Fibroblast of mammary gland (primary cell): ENCODE data around the gene DDX47.
"Not testable (repeated sequence)": the region's sequence is repeated elsewhere in the genome, so short reads cannot be mapped to it uniquely, and the experiment has no call there.

Experiments used
- DNase-seq: peaks from one replicate; pipeline ENCODE4 v3.0.0-alpha.2; 2010; ENCODE audit warnings: low read depth
- H3K4me3 ChIP-seq: 2 replicates; pipeline ENCODE4 v1.5.1; 2011; ENCODE audit warnings: low read depth, mild to moderate bottlenecking, low read length, moderate library complexity; ENCODE audit not compliant: control insufficient read depth
- TF ChIP-seq, protein P1 (sequence below): conservative IDR thresholded peaks from 2 replicates; pipeline ENCODE4 v1.5.1; 2011; ENCODE audit warnings: low read depth, low read length, inconsistent platforms; ENCODE audit not compliant: control insufficient read depth, insufficient read depth

The DDX47 gene

DNA sequence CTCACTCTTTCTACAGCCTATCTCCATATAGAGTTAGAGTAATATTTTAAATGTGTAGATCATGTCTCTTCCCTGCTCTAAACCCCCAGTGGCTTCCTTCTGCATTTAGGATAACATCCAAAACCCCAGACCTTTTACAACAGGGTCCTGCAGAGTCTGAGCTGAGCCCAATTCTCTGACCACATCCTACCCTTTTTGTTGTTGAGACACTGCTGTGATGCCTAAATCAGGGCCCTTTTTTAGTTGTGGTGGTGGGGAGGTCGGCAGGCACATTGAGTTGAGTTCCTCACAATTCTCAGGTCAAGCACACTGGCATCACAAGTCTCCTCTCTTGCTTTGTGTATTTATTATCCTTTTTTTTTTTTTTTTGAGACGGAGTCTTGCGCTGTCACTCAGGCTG, 1.8 kb upstream of the DDX47 start:
- H3K4me3 ChIP-seq, result no peak overlapping the region
- TF ChIP-seq, protein P1, sequence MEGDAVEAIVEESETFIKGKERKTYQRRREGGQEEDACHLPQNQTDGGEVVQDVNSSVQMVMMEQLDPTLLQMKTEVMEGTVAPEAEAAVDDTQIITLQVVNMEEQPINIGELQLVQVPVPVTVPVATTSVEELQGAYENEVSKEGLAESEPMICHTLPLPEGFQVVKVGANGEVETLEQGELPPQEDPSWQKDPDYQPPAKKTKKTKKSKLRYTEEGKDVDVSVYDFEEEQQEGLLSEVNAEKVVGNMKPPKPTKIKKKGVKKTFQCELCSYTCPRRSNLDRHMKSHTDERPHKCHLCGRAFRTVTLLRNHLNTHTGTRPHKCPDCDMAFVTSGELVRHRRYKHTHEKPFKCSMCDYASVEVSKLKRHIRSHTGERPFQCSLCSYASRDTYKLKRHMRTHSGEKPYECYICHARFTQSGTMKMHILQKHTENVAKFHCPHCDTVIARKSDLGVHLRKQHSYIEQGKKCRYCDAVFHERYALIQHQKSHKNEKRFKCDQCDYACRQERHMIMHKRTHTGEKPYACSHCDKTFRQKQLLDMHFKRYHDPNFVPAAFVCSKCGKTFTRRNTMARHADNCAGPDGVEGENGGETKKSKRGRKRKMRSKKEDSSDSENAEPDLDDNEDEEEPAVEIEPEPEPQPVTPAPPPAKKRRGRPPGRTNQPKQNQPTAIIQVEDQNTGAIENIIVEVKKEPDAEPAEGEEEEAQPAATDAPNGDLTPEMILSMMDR, result no peak
- no peak for DNase-seq

DNA sequence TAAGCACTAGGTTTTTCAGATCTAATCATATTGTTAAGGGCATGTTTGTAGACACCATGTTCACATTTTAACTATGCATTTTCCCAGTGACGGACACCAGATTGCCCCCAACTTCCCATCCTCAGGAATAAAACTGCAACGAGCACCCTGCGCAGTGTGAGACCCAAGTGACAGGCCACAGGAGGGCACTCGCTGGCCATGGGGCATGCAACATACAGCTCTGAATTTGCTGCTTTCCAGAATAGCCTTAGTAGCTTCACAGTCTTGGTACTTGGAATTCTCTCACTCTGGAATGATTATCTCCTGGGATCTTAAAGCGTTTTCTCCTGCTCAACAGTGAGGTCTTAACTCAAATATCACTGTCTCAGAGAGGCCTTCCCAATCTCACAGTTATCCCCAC, 972 bp upstream of the DDX47 start:
- no peak for DNase-seq
- no peak overlapping the region for H3K4me3 ChIP-seq
- TF ChIP-seq, protein P1, result no peak

DNA sequence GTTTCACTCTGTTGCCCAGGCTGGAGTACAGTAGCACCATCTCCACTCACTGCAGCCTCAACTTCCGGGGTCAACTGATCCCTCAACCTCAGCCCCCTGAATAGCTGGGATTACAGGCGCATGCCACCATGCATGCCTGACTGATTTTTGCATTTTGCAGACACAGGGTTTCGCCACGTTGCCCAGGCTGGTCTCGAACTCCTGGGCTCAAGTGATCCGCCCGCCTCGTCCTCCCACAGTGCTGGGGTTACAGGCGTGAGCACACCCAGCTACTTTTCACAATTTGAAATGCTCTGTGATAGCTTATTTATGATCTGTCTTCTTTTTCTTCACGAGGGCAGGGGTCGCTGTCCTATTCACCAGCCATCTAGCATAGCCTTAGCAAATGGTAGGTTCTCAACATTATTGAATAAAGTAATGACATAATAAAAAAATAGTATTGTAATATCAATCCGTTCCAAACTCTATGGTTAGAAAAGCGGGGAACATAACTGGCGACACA, 477 bp upstream of the DDX47 start:
- TF ChIP-seq, protein P1, result no peak
- H3K4me3 ChIP-seq, result no peak overlapping the region
- DNase-seq, result no peak

DNA sequence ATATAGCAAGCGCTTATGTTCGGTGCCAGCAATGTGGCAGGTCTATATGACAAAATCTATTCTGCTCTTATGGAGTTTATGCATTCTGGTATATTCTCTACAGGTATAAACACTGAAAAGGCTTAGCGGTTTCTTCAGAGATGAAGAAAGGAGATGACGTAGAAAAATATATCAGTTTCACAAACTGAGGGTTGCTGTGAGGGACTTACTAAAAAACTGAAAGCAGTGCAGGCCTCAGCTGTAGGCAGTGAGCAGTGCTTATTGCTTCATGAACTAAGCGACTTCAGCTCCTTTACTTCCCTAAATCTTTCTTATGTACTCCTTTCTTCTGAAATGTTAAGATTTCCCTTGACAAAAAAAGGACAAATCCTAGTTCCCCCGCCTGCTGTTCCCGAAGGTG, 4.5 kb downstream of the DDX47 start:
- TF ChIP-seq, protein P1, result no peak
- no peak overlapping the region for H3K4me3 ChIP-seq
- DNase-seq, result no peak

DNA sequence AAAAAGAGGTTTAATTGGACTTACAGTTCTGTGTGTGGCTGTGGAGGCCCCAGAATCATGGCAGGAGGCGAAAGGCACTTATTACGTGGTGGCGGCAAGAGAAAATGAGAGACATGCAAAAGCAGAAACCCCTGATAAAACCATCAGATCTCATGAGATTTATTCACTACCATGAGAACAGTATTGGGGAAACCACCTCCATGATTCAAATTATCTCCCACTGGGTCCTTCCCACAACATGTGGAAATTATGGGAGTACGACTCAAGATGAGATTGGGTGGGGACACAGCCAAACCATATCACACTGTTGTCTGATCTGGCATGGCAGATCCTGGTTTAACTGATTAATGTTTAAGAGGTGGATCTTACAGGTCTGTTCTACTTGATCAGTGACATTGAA, 5.6 kb downstream of the DDX47 start:
- no peak overlapping the region for H3K4me3 ChIP-seq
- TF ChIP-seq, protein P1, result no peak
- DNase-seq, result peak; percentile 26

DNA sequence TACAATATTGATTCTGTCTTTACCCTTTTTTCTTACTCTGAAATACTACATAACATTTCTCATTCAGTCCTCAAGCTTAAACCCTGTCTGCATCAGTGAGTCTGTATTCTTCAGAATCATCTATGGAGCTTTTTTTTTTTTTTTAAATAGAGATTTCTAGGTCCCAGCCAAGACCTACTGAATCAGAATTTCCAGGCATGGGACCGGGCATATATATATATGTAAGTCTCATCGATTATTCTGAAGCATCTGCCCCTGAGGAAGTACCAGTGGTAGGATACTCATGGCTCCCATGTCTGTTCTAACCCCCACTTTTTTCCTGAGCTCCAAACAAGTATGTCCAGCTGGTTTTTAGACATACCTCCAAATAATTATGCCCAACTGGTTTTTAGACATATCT, 6.1 kb downstream of the DDX47 start:
- TF ChIP-seq, protein P1, result no peak
- DNase-seq, result peak; percentile 25
- H3K4me3 ChIP-seq, result no peak overlapping the region

DNA sequence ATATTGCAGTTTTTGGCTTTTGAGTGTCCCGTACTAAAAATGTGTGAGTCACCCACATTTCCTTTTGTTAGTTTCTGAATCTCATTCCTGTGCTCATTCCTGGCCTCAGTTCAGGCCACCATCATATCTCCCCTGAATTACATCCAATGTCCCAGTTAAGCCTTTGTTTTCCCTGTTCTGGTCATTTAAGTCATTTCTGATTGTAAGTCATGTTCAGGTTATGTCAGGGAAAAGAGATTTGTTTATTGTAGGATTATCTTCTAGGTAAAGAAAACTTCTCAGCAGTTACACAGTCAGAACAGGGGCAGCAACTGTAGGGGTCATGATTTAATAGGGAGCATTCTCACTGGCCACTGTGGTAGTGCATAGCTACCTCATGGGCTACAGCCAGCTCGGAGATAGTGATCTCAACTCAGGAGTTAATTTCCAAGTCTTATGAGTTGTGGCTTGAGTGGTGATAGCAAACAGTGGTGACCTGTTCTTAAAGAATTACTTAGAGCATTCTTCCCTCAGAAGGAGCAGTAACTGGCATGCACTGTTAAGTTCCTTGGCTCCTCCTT, 6.7 kb downstream of the DDX47 start:
- H3K4me3 ChIP-seq, result no peak overlapping the region
- TF ChIP-seq, protein P1, result no peak
- peak; percentile 93 for DNase-seq

DNA sequence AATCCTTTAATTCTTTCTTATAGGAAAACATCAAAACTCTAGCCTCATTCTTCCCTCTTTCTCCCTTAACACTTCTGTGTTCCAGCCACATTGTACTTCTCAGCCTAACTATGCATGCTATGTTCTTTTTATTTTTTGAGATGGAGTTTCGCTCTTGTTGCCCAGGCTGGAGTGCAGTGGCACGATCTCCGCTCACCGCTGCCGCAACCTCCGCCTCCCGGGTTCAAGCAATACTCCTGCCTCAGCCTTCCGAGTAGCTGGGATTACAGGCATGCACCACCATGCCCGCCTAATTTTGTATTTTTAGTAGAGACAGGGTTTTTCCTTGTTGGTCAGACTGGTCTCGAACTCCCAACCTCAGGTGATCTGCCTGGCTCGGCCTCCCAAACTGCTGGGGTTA, 7.2 kb downstream of the DDX47 start:
- not testable (repeated sequence) for DNase-seq, H3K4me3 ChIP-seq
